Stimulated activated CD4-positive, alpha-beta T cell treated with anti-CD3 and anti-CD28 coated beads, Interleukin-4, amount 100 ng/mL, for 24 hours (primary cell): ENCODE results near the gene CDX2.
"Not testable (repeated sequence)": the region's sequence is repeated elsewhere in the genome, so short reads cannot be mapped to it uniquely, and the experiment has no call there.

ENCODE experiments used
- DNase-seq: peaks from one replicate; pipeline ENCODE4 v3.0.0-alpha.2; 2020

Gene CDX2

GRCh38 chr13:27969082-27969865 lies at the start of gene CDX2:
CDX2 (minus strand) TSS chr13:27969315; CDS start chr13:27969006, 309 bp downstream.
- no peak for DNase-seq

GRCh38 chr13:28014301-28014700 lies 45.2 kb upstream of the CDX2 start:
- no peak for DNase-seq

- DNase-seq: no peak
Observed at GRCh38 chr13:28013482-28013881, 44.4 kb upstream of the CDX2 start.

- DNase-seq: no peak
Observed at GRCh38 chr13:28012896-28013295, 43.8 kb upstream of the CDX2 start.

- no peak for DNase-seq
Observed at GRCh38 chr13:28012383-28012782, 43.3 kb upstream of the CDX2 start.

- no peak for DNase-seq
Observed at GRCh38 chr13:28010046-28010445, 40.9 kb upstream of the CDX2 start.

GRCh38 chr13:28005016-28005415 lies 35.9 kb upstream of the CDX2 start:
- not testable (repeated sequence) for DNase-seq

GRCh38 chr13:28002886-28003698 lies 34.0 kb upstream of the CDX2 start:
- DNase-seq: no peak

GRCh38 chr13:28001837-28002473 lies 32.8 kb upstream of the CDX2 start:
- no peak for DNase-seq

- no peak for DNase-seq
Observed at GRCh38 chr13:28001049-28001448, 31.9 kb upstream of the CDX2 start.

- DNase-seq: no peak
Observed at GRCh38 chr13:28000567-28000966, 31.5 kb upstream of the CDX2 start.

- no peak for DNase-seq
Observed at GRCh38 chr13:27997904-27998522, 28.9 kb upstream of the CDX2 start.

GRCh38 chr13:27991881-27992280 lies 22.8 kb upstream of the CDX2 start:
- no peak for DNase-seq

GRCh38 chr13:27988520-27988919 lies 19.4 kb upstream of the CDX2 start, which contains the start of gene URAD:
URAD (minus strand) TSS chr13:27988693; CDS start chr13:27988637, 56 bp downstream.
- no peak for DNase-seq

GRCh38 chr13:27985600-27985999 lies 16.5 kb upstream of the CDX2 start:
- no peak for DNase-seq

GRCh38 chr13:27982361-27982760 lies 13.2 kb upstream of the CDX2 start:
- DNase-seq: no peak

GRCh38 chr13:27981006-27981708 lies 12.0 kb upstream of the CDX2 start:
- no peak for DNase-seq

GRCh38 chr13:27980280-27980998 lies 11.3 kb upstream of the CDX2 start:
- no peak for DNase-seq

GRCh38 chr13:27979765-27980279 lies 10.7 kb upstream of the CDX2 start:
- DNase-seq: no peak

GRCh38 chr13:27979001-27979643 lies 10.0 kb upstream of the CDX2 start:
- DNase-seq: no peak
